SK-N-SH (cell line): ENCODE measurements around the gene POLE3.

Source experiments
- GATA2 ChIP-seq: sonication (generic); formaldehyde crosslinking; IDR thresholded peaks from 2 replicates; pipeline ENCODE4 v1.5.0; 2020; ENCODE audit warnings: mild to moderate bottlenecking, missing genetic modification reagents
- JUND ChIP-seq: IDR thresholded peaks from 2 replicates; pipeline ENCODE4 v1.4.0; 2012
- POLR2AphosphoS5 ChIP-seq: IDR thresholded peaks from 2 replicates; pipeline ENCODE4 v1.6.1; 2012; ENCODE audit warnings: low read depth, low read length
- RAD21 ChIP-seq: IDR thresholded peaks from 2 replicates; pipeline ENCODE4 v1.6.1; 2012; ENCODE audit warnings: mild to moderate bottlenecking, low read length
- RCOR1 ChIP-seq: fragments of 150-350 bp; IDR thresholded peaks from 2 replicates; pipeline ENCODE4 v1.6.1; 2017; ENCODE audit warnings: antibody characterized with exemption, low read length
- RFX5 ChIP-seq: IDR thresholded peaks from 2 replicates; pipeline ENCODE4 v1.6.1; 2012; ENCODE audit warnings: mild to moderate bottlenecking, improper control_type of control experiment, low read length
- TAF1 ChIP-seq: IDR thresholded peaks from 2 replicates; pipeline ENCODE4 v1.6.1; 2012; ENCODE audit warnings: low read depth, mild to moderate bottlenecking, low read length, moderate library complexity, borderline replicate concordance
- YY1 ChIP-seq: IDR thresholded peaks from 2 replicates; pipeline ENCODE4 v1.4.0; 2012; ENCODE audit warnings: low read depth, mild to moderate bottlenecking
- TF ChIP-seq, protein P1 (sequence below): fragments of 200-600 bp; sonication (generic); IDR thresholded peaks from 2 replicates; pipeline ENCODE4 v1.6.1; 2017; ENCODE audit warnings: antibody characterized with exemption, mild to moderate bottlenecking, moderate library complexity
- TF ChIP-seq, protein P2 (sequence below): IDR thresholded peaks from 2 replicates; pipeline ENCODE4 v1.6.1; 2012; ENCODE audit warnings: mild to moderate bottlenecking, low read depth, low read length, moderate library complexity
- TF ChIP-seq, protein P3 (sequence below): fragments of 150-350 bp; IDR thresholded peaks from 2 replicates; pipeline ENCODE4 v1.6.1; 2016; ENCODE audit warnings: mild to moderate bottlenecking, low read depth, low read length

DNA sequence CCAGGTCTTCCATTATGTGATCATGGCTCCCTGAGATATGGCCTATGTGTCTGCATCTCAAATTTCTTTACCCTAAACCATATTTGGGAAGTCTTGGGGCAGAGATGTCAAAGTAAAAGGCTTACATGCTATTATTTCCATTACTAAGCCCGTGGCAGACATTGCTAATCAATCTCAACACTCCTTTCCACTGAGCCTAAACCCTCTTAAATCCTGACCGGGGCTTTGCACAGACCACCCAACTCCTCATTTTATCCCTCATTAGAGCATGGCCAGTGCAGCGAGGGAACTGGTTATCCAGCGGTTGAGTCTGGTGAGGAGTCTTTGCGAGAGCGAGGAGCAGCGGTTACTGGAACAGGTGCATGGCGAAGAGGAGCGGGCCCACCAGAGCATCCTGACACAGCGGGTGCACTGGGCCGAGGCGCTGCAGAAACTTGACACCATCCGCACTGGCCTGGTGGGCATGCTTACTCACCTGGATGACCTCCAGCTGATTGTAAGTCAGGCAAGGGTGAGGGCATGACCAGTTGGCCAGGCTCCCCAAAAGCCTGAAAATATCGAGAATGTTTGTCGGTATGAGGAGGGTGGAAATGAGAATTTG, 50.1 kb downstream of the POLE3 start:
- TF ChIP-seq, protein P1, sequence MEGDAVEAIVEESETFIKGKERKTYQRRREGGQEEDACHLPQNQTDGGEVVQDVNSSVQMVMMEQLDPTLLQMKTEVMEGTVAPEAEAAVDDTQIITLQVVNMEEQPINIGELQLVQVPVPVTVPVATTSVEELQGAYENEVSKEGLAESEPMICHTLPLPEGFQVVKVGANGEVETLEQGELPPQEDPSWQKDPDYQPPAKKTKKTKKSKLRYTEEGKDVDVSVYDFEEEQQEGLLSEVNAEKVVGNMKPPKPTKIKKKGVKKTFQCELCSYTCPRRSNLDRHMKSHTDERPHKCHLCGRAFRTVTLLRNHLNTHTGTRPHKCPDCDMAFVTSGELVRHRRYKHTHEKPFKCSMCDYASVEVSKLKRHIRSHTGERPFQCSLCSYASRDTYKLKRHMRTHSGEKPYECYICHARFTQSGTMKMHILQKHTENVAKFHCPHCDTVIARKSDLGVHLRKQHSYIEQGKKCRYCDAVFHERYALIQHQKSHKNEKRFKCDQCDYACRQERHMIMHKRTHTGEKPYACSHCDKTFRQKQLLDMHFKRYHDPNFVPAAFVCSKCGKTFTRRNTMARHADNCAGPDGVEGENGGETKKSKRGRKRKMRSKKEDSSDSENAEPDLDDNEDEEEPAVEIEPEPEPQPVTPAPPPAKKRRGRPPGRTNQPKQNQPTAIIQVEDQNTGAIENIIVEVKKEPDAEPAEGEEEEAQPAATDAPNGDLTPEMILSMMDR = no peak
- TF ChIP-seq, protein P2, sequence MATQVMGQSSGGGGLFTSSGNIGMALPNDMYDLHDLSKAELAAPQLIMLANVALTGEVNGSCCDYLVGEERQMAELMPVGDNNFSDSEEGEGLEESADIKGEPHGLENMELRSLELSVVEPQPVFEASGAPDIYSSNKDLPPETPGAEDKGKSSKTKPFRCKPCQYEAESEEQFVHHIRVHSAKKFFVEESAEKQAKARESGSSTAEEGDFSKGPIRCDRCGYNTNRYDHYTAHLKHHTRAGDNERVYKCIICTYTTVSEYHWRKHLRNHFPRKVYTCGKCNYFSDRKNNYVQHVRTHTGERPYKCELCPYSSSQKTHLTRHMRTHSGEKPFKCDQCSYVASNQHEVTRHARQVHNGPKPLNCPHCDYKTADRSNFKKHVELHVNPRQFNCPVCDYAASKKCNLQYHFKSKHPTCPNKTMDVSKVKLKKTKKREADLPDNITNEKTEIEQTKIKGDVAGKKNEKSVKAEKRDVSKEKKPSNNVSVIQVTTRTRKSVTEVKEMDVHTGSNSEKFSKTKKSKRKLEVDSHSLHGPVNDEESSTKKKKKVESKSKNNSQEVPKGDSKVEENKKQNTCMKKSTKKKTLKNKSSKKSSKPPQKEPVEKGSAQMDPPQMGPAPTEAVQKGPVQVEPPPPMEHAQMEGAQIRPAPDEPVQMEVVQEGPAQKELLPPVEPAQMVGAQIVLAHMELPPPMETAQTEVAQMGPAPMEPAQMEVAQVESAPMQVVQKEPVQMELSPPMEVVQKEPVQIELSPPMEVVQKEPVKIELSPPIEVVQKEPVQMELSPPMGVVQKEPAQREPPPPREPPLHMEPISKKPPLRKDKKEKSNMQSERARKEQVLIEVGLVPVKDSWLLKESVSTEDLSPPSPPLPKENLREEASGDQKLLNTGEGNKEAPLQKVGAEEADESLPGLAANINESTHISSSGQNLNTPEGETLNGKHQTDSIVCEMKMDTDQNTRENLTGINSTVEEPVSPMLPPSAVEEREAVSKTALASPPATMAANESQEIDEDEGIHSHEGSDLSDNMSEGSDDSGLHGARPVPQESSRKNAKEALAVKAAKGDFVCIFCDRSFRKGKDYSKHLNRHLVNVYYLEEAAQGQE = no peak
- TF ChIP-seq RAD21 = no peak
- TF ChIP-seq JUND = no peak
- TF ChIP-seq, protein P3, sequence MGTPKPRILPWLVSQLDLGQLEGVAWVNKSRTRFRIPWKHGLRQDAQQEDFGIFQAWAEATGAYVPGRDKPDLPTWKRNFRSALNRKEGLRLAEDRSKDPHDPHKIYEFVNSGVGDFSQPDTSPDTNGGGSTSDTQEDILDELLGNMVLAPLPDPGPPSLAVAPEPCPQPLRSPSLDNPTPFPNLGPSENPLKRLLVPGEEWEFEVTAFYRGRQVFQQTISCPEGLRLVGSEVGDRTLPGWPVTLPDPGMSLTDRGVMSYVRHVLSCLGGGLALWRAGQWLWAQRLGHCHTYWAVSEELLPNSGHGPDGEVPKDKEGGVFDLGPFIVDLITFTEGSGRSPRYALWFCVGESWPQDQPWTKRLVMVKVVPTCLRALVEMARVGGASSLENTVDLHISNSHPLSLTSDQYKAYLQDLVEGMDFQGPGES = no peak
- no peak for TF ChIP-seq POLR2AphosphoS5
- no peak for TF ChIP-seq TAF1
- TF ChIP-seq RFX5 = no peak
- no peak for TF ChIP-seq GATA2
- TF ChIP-seq YY1 = no peak
- no peak for TF ChIP-seq RCOR1
